H1 (cell line): ENCODE data around the gene AK8. TPM values are rescaled to one million over a fixed set of nuclear protein-coding genes. Genes with fewer than 3 reads are reported as not detected.

Experiments
- E2F6 ChIP-seq: IDR thresholded peaks from 2 replicates; pipeline ENCODE4 v1.6.1; 2012; ENCODE audit warnings: inconsistent platforms
- EGR1 ChIP-seq: IDR thresholded peaks from 2 replicates; pipeline ENCODE4 v1.6.1; 2011; ENCODE audit warnings: low read depth, low read length, borderline replicate concordance
- EZH2 ChIP-seq: fragments of 200-600 bp; sonication (generic); IDR thresholded peaks from 2 replicates; pipeline ENCODE4 v1.7.1; 2012; ENCODE audit warnings: low read depth, mild to moderate bottlenecking, moderate library complexity, low read length, inconsistent platforms; ENCODE audit not compliant: severe bottlenecking
- GTF2F1 ChIP-seq: IDR thresholded peaks from 2 replicates; pipeline ENCODE4 v1.6.1; 2012; ENCODE audit warnings: low read depth, low read length, improper control_type of control experiment, borderline replicate concordance
- NANOG ChIP-seq: IDR thresholded peaks from 2 replicates; pipeline ENCODE4 v1.6.1; 2011; ENCODE audit warnings: low read length, low read depth, mild to moderate bottlenecking, inconsistent platforms; ENCODE audit not compliant: insufficient read depth, poor library complexity, severe bottlenecking
- SIN3A ChIP-seq, 2 experiments: IDR thresholded peaks in 1 of 2; conservative IDR thresholded peaks in 1 of 2; 2 replicates each; pipeline ENCODE4 v1.6.1; 2011 to 2012; ENCODE audit warnings: low read length in 2 of 2, improper control_type of control experiment in 1 of 2, low read depth in 1 of 2, mild to moderate bottlenecking in 1 of 2
- polyA plus RNA-seq, 7 experiments: library from polyadenylated mRNA; depleted of rRNA in 3 of 7; stranded (reverse) in 5 of 7; unstranded in 2 of 7; fragments of >200 nt in 5 of 7; fragments of 200-250 nt in 2 of 7; gene quantifications; 1 replicate in 5 of 7; 2 replicates in 1 of 7; 4 replicates in 1 of 7; pipeline versions ENCODE4 v1.2.1 to v1.2.3, GENCODE V29; 2011 to 2013; ENCODE audit warnings: missing spikeins in 2 of 7, mixed read lengths in 2 of 7
- total RNA-seq: library from RNA; stranded (reverse); fragmentation: NEBNext Ultra II Directional; extraction: Animal tissue kit (Norgen Biotek cat#: 25700); gene quantifications from 2 replicates; pipeline ENCODE4 v1.2.1, GENCODE V29; 2021

Gene AK8
- total and polyA plus RNA-seq, 2 of the 8 experiments (the other 6 are each of a cell fraction or from before 2014, with no cell fraction given), result 0.35 to 0.48 TPM

- TF ChIP-seq EZH2 (no peak), GTF2F1 (no peak), E2F6 (no peak; the same call in none of the 2 replicates), EGR1 (no peak), SIN3A (conservative IDR thresholded peaks at IDR 0.05 in 1 of 2, IDR thresholded peaks at IDR 0.05 in 1 of 2; ENCODE audit: low read depth in 1 of 2, low read length in 2 of 2) (no peak; a peak in 2 of 4 replicates), NANOG (no peak)
Measured at GRCh38 chr9:132769906-132770769, 107.9 kb downstream of the AK8 start (continued).
